ENCODE data around the gene TRPM5. TPM values are rescaled to one million over a fixed set of nuclear protein-coding genes. Genes with fewer than 3 reads are reported as not detected.

Gene TRPM5
- total and polyA plus RNA-seq, 9 of the 15 experiments (the other 6 are each of a cell fraction or from before 2014, with no cell fraction given): not detected

- TF ChIP-seq RREB1 (CRISPR knock-in tag; IDR thresholded peaks at IDR 0.05) (no peak), ARID2 (IDR thresholded peaks at IDR 0.05) (no peak), YY1 (IDR thresholded peaks at IDR 0.05; ENCODE audit: borderline replicate concordance in 1 of 3, control insufficient read depth in 1 of 3, extremely low read depth in 1 of 3, insufficient read depth in 3 of 3, insufficient read length in 1 of 3, insufficient replicate concordance in 2 of 3, low read depth in 1 of 3, low read length in 2 of 3) (peak in 2 of 3 experiments; percentile 33 to 91), ZNF12 (CRISPR knock-in tag; IDR thresholded peaks at IDR 0.05) (0 out of 2 replicates have a peak, but pooled peaks have one; percentile 20), RBM15 (IDR thresholded peaks at IDR 0.05; ENCODE audit: insufficient read depth, low read length) (no peak), EGR1 (conservative IDR thresholded peaks at IDR 0.05) (no peak), ZNF740 (CRISPR knock-in tag; IDR thresholded peaks at IDR 0.05) (peak; percentile 43; the same call in 1 of the 2 replicates), ZNF740 (tag; IDR thresholded peaks at IDR 0.05) (no peak), ERF (CRISPR knock-in tag; IDR thresholded peaks at IDR 0.05) (no peak), KDM5B (IDR thresholded peaks at IDR 0.05; ENCODE audit: insufficient replicate concordance, low read depth, low read length) (peak; percentile 46), SIN3B (IDR thresholded peaks at IDR 0.05; ENCODE audit: low read depth) (peak; percentile 90), CHD1 (IDR thresholded peaks at IDR 0.05; ENCODE audit: low read length) (peak; percentile 51), PRMT5 (CRISPR knock-in tag; IDR thresholded peaks at IDR 0.05) (0 out of 2 replicates have a peak, but pooled peaks have one; percentile 48)
- TF ChIP-seq, protein P1, sequence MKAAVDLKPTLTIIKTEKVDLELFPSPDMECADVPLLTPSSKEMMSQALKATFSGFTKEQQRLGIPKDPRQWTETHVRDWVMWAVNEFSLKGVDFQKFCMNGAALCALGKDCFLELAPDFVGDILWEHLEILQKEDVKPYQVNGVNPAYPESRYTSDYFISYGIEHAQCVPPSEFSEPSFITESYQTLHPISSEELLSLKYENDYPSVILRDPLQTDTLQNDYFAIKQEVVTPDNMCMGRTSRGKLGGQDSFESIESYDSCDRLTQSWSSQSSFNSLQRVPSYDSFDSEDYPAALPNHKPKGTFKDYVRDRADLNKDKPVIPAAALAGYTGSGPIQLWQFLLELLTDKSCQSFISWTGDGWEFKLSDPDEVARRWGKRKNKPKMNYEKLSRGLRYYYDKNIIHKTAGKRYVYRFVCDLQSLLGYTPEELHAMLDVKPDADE (conservative IDR thresholded peaks at IDR 0.05; ENCODE audit: control insufficient read depth, low read depth, low read length): 0 out of 2 replicates have a peak, but pooled peaks have one; percentile 30
Observed at GRCh38 chr11:2400762-2401435, 43.4 kb downstream of the TRPM5 start (continued).

All from K562 (cell line).